Measurements from ENCODE around the gene MRPL49. TPM values are rescaled to one million over a fixed set of nuclear protein-coding genes. Genes with fewer than 3 reads are reported as not detected.
"Not testable (repeated sequence)": the region's sequence is repeated elsewhere in the genome, so short reads cannot be mapped to it uniquely, and the experiment has no call there.

Gene MRPL49
- total and polyA plus RNA-seq, 2 experiments from 2014 or later: 27.7 to 61.9 TPM

DNA sequence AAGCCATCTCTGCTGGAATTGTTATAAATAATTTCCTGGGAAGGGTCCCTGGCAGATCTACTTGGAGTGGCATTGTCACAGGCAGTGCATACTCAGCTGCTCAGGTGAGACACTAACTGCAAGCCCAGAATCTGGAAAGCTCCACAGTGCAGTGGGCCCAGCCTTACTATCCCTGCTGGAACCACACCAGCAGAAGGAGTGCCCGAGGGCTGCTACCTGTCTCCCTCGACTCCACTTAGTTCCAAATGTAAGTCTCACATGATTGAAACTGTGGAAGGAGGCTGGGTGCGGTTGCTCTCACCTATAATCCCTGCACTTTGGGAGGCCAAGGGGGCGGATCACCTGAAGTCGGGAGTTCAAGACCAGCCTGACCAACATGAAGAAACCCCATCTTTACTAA is 26.5 kb downstream of the MRPL49 start (continued):
- TF ChIP-seq, protein P1, sequence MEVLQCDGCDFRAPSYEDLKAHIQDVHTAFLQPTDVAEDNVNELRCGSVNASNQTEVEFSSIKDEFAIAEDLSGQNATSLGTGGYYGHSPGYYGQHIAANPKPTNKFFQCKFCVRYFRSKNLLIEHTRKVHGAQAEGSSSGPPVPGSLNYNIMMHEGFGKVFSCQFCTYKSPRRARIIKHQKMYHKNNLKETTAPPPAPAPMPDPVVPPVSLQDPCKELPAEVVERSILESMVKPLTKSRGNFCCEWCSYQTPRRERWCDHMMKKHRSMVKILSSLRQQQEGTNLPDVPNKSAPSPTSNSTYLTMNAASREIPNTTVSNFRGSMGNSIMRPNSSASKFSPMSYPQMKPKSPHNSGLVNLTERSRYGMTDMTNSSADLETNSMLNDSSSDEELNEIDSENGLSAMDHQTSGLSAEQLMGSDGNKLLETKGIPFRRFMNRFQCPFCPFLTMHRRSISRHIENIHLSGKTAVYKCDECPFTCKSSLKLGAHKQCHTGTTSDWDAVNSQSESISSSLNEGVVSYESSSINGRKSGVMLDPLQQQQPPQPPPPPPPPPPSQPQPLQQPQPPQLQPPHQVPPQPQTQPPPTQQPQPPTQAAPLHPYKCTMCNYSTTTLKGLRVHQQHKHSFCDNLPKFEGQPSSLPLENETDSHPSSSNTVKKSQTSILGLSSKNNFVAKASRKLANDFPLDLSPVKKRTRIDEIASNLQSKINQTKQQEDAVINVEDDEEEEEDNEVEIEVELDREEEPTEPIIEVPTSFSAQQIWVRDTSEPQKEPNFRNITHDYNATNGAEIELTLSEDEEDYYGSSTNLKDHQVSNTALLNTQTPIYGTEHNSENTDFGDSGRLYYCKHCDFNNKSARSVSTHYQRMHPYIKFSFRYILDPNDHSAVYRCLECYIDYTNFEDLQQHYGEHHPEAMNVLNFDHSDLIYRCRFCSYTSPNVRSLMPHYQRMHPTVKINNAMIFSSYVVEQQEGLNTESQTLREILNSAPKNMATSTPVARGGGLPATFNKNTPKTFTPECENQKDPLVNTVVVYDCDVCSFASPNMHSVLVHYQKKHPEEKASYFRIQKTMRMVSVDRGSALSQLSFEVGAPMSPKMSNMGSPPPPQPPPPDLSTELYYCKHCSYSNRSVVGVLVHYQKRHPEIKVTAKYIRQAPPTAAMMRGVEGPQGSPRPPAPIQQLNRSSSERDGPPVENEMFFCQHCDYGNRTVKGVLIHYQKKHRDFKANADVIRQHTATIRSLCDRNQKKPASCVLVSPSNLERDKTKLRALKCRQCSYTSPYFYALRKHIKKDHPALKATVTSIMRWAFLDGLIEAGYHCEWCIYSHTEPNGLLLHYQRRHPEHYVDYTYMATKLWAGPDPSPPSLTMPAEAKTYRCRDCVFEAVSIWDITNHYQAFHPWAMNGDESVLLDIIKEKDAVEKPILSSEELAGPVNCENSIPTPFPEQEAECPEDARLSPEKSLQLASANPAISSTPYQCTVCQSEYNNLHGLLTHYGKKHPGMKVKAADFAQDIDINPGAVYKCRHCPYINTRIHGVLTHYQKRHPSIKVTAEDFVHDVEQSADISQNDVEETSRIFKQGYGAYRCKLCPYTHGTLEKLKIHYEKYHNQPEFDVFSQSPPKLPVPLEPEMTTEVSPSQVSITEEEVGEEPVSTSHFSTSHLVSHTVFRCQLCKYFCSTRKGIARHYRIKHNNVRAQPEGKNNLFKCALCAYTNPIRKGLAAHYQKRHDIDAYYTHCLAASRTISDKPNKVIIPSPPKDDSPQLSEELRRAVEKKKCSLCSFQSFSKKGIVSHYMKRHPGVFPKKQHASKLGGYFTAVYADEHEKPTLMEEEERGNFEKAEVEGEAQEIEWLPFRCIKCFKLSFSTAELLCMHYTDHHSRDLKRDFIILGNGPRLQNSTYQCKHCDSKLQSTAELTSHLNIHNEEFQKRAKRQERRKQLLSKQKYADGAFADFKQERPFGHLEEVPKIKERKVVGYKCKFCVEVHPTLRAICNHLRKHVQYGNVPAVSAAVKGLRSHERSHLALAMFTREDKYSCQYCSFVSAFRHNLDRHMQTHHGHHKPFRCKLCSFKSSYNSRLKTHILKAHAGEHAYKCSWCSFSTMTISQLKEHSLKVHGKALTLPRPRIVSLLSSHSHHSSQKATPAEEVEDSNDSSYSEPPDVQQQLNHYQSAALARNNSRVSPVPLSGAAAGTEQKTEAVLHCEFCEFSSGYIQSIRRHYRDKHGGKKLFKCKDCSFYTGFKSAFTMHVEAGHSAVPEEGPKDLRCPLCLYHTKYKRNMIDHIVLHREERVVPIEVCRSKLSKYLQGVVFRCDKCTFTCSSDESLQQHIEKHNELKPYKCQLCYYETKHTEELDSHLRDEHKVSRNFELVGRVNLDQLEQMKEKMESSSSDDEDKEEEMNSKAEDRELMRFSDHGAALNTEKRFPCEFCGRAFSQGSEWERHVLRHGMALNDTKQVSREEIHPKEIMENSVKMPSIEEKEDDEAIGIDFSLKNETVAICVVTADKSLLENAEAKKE (CRISPR knock-in tag; IDR thresholded peaks at IDR 0.05): no peak
- TF ChIP-seq EZH2 (IDR thresholded peaks at IDR 0.05; ENCODE audit: low read depth, unreplicated experiment): no peak

GRCh38 chr11:65150131-65150508 is 28.0 kb downstream of the MRPL49 start:
- ATAC-seq; H3K36me3 Mint-ChIP-seq (ENCODE audit: low read depth); H2AFZ ChIP-seq; H3K27me3 ChIP-seq (ENCODE audit: insufficient read depth); H3K36me3 ChIP-seq (ENCODE audit: insufficient read depth); H3K4me3 Mint-ChIP-seq; H3K79me2 ChIP-seq (replicated peaks; ENCODE audit: insufficient read depth); H3K4me2 ChIP-seq; H3K4me3 ChIP-seq; H4K20me1 ChIP-seq (replicated peaks; ENCODE audit: insufficient read depth); H3K27ac ChIP-seq (ENCODE audit: low read depth); H3K9me2 ChIP-seq (ENCODE audit: insufficient read depth); H3K9me3 Mint-ChIP-seq; DNase-seq (ENCODE audit: low spot score); H3K27ac Mint-ChIP-seq; H3K4me1 ChIP-seq (ENCODE audit: insufficient read depth); H3F3A ChIP-seq (replicated peaks; ENCODE audit: low read depth); H3K4me1 Mint-ChIP-seq: not testable (repeated sequence)
- H3K27me3 Mint-ChIP-seq (ENCODE audit: insufficient read depth, low read depth, poor library complexity): peaks cover 19% of the 10 kb centered on the region

GRCh38 chr11:65150509-65151299 is 28.6 kb downstream of the MRPL49 start:
- Histone ChIP-seq H4K20me1 (replicated peaks; ENCODE audit: insufficient read depth) (no peaks in the 10 kb centered on the region), H3K4me2 (no peak overlapping the region), H2AFZ (peak overlapping the region; percentile 69), H3K36me3 (ENCODE audit: insufficient read depth) (no peaks in the 10 kb centered on the region), H3K4me3 (no peak overlapping the region), H3K27ac (ENCODE audit: low read depth) (no peak overlapping the region), H3K79me2 (replicated peaks; ENCODE audit: insufficient read depth) (no peaks in the 10 kb centered on the region), H3K9me2 (ENCODE audit: insufficient read depth) (no peaks in the 10 kb centered on the region), H3K27me3 (ENCODE audit: insufficient read depth) (no peaks in the 10 kb centered on the region), H3K4me1 (ENCODE audit: insufficient read depth) (no peaks in the 10 kb centered on the region), H3F3A (replicated peaks; ENCODE audit: low read depth) (no peaks in the 10 kb centered on the region)
- Mint-ChIP-seq H3K4me3 (no peak overlapping the region), H3K4me1 (peaks cover 5% of the 10 kb centered on the region; the same call in 1 of the 3 replicates), H3K27ac (peak overlapping the region; percentile 74), H3K9me3 (peaks cover 9% of the 10 kb centered on the region; the same call in 1 of the 3 replicates), H3K36me3 (ENCODE audit: low read depth) (no peaks in the 10 kb centered on the region; the same call in 2 of the 3 replicates), H3K27me3 (ENCODE audit: insufficient read depth, low read depth, poor library complexity) (peaks cover 19% of the 10 kb centered on the region)
- peak; percentile 78 for ATAC-seq
- DNase-seq (ENCODE audit: low spot score): no peak
- TF ChIP-seq, protein P1 (CRISPR knock-in tag; IDR thresholded peaks at IDR 0.05): no peak
- TF ChIP-seq ZNF331 (CRISPR knock-in tag; IDR thresholded peaks at IDR 0.05; ENCODE audit: low read depth): no peak
